GM21447 (cell line): ENCODE measurements around the gene RASGRP4.
"Not testable (repeated sequence)": the region's sequence is repeated elsewhere in the genome, so short reads cannot be mapped to it uniquely, and the experiment has no call there.

ENCODE experiments used
- ATAC-seq: cut with Tn5 transposase; IDR thresholded peaks from one replicate; pipeline ENCODE4 v1.9.1; 2021; ENCODE audit not compliant: unreplicated experiment

RASGRP4 gene

GRCh38 chr19:38449518-38449917 is 23.5 kb upstream of the RASGRP4 start:
- ATAC-seq, result no peak

GRCh38 chr19:38448225-38448624 is 22.2 kb upstream of the RASGRP4 start:
- ATAC-seq, result no peak

GRCh38 chr19:38445362-38445761 is 19.3 kb upstream of the RASGRP4 start:
- ATAC-seq, result no peak

GRCh38 chr19:38444026-38444425 is 18.0 kb upstream of the RASGRP4 start:
- no peak for ATAC-seq

GRCh38 chr19:38443458-38443999 is 17.5 kb upstream of the RASGRP4 start:
- ATAC-seq, result no peak

- ATAC-seq, result no peak
These were observed 16.7 kb upstream of the RASGRP4 start for GRCh38 chr19:38442736-38443135.

GRCh38 chr19:38441657-38442348 is 15.8 kb upstream of the RASGRP4 start:
- no peak for ATAC-seq

GRCh38 chr19:38440592-38440991 is 14.6 kb upstream of the RASGRP4 start:
- no peak for ATAC-seq

- ATAC-seq, result no peak
These were observed 11.9 kb upstream of the RASGRP4 start for GRCh38 chr19:38437917-38438316.

- no peak for ATAC-seq
These were observed 11.3 kb upstream of the RASGRP4 start for GRCh38 chr19:38437295-38437694.

GRCh38 chr19:38434549-38435051 is 8.6 kb upstream of the RASGRP4 start:
- no peak for ATAC-seq

GRCh38 chr19:38433268-38433733 is 7.3 kb upstream of the RASGRP4 start, which contains the start of gene RYR1:
Gene RYR1, plus strand, starts transcription at chr19:38433691. Its CDS starts 139 bp downstream, at chr19:38433830.
- no peak for ATAC-seq

GRCh38 chr19:38430931-38431330 is 4.9 kb upstream of the RASGRP4 start:
- no peak for ATAC-seq

- ATAC-seq, result no peak
These were observed 3.8 kb upstream of the RASGRP4 start for GRCh38 chr19:38429811-38430156.

GRCh38 chr19:38429055-38429810 is 3.2 kb upstream of the RASGRP4 start:
- ATAC-seq, result no peak

GRCh38 chr19:38427035-38427677 is 1.1 kb upstream of the RASGRP4 start:
- not testable (repeated sequence) for ATAC-seq

- no peak for ATAC-seq
These were observed 703 bp downstream of the RASGRP4 start for GRCh38 chr19:38425222-38425809.

- no peak for ATAC-seq
These were observed 1.7 kb downstream of the RASGRP4 start for GRCh38 chr19:38424272-38424671.

GRCh38 chr19:38422438-38422837 is 3.6 kb downstream of the RASGRP4 start:
- no peak for ATAC-seq

GRCh38 chr19:38421856-38422255 is 4.2 kb downstream of the RASGRP4 start:
- ATAC-seq, result no peak

- no peak for ATAC-seq
These were observed 5.1 kb downstream of the RASGRP4 start for GRCh38 chr19:38420935-38421334.
